ENCODE measurements around the gene ZNF579.
"Not testable (repeated sequence)": the region's sequence is repeated elsewhere in the genome, so short reads cannot be mapped to it uniquely, and the experiment has no call there.

Gene ZNF579

DNA sequence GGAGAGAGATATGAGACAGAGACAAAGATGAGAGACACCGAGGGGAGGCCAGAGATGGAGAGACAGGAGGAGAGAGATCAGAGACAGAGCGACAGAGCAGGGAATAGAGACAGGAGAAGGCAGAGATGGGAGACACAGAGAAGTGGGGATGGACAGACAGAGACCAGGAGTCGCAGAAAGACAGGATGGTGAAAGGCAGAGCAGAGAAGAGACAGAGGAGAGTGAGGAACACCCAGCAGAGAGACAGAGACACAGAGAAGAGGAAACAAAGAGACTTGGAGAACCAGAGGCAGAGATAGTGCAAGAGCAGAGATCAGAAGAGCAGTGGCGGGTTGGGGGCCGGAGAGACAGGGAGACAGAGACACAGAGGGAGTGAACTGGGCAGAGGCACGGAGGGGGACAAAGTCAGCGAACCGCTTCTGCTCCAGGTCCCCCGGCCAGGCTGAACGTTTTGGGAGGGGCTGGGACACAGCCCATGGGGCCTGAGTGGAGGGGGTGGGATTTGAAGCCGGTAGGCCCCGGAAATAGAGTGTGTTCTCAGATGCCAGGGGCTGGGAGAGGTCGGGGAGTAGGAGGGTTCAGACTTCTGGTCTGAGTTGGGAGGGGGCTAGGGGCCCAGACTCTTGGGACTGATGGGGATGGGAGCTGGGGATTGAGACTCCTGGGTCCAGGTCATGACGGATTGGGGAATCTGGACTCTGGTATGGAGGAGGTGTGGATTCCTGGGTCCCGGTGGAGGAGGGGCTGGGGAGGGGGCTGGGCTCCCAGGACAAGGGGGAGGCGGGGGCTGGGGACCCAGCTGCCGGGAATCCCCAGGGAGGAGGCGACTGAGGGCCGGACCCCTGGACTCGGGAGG lies 654 bp downstream of the ZNF579 start:
- peak overlapping the region; percentile 93 for H3K4me3 ChIP-seq (ENCODE audit: low read depth, low read length)
- no peak for DNase-seq (ENCODE audit: low read depth)

DNA sequence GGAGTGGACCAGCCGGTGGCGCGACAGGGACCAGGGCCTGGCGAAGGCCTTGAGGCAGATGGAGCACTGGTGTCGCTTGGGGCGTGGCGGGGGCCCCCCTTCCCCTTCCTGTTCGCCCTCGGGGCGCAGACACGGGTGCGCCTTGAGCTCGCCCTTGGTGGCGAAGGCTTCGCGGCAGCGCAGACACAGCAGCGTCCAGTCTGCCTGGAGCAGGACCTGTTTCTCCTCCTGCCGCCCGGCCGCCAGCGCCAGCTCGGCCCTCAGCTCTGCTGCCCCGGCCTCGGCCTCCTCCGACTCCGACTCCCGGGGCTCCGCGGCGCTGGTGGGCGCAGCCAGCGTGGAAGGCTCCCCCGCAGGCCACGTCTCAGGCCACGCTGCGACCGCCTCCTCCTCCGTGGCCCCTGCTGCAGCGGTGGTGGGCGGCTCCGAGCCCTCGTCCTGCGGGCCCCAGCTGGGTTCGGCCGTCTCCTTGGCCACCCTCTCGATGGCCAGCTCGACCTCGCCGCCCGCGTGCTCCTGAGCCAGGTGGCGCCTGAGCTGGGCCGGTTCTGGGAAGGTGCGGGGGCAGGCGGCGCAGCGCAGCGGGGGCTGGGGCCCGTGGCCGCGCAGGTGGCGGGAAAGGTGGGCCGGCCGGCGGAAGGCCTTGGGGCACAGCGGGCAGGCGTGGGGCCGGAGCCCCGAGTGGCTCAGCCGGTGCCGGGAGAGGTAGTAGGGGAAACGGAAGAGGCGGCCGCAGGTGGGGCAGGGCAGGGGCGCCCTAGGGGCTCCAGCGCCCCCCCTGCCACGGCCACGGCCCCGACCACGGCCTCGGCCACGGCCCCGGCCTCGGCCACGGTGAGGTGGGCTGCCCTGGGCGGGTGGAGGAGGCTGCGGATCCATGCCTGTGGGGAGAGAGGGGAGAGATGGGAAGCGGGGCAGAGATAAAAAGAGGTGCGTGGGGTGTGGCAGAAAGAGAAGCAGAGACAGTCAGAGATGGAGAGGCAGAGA lies 1.6 kb downstream of the ZNF579 start:
- H3K4me3 ChIP-seq (ENCODE audit: low read depth, low read length): peak overlapping the region; percentile 93
- DNase-seq (ENCODE audit: low read depth): no peak

DNA sequence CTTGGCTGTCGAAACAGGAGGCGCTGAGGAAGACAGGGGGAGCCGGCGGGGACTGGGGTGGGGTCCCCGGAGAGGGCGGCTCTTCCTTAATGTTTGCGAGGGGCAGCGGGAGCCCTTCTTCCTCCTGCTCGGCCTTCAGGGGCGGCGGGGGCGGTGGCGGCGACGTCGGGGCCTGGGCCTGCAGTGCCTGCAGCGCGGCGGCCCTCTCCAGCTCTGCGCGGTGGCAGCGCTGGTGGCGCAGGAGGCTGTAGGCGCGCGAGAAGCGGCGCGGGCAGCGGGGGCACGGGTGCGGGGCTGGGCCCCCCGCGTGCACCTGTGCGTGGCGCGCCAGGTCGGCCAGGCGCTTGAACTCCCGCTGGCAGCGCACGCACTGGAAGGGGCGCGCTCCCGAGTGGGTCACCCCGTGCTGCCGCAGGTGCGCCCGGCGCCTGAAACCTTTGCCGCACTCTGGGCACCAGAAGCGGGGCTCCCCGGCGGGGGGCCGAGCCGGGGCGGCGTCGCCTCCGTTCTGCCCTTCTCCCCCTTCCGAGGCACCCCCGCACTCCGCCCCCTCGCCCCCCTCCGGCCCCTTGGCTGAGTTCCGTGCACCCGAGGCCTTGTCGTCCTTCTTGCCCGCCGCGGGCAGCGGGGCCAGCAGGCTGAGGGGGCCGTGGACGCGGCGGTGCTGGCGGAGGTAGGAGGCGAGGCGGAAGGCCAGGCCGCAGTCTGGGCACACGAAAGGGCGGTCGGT lies 2.5 kb downstream of the ZNF579 start:
- DNase-seq (ENCODE audit: low read depth): no peak
- H3K4me3 ChIP-seq (ENCODE audit: low read depth, low read length): no peak overlapping the region

DNA sequence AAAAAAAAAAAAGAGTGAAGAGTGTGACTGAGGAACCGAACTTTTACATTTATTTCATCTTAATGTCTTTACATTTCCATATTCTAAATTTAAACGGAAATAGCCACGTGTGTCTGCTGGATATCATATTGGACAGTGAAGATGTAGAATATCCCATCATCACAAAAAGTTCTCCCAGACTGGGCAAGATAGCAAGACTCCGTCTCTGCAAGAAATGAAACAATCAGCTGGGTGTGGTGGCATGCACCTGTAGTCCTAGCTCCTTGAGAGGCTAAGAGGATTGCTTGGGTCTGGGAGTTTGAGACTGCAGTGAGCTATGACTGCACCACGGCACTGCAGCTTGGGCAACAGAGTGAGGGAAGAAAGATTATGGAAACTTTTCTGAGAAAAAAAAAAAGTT lies 3.9 kb downstream of the ZNF579 start:
- no peak overlapping the region for H3K4me3 ChIP-seq (ENCODE audit: low read depth, low read length)
- DNase-seq (ENCODE audit: low read depth): no peak

DNA sequence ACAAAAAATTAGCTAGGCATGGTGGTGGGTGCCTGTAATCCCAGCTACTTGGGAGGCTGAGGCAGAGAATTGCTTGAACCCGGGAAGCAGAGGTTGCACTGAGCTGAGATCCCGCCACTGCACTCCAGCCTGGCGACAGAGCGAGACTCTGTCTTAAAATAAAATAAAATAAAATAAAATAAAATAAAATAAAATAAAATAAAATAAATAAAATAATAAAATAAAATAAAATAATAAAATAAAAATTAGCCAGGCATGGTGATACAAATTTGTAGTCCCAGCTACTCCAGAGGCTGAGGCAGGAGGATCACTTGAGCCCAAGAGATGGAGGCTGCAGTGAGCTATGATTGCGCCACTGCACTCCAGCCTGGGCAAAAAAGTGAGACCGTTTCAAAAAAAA lies 6.7 kb downstream of the ZNF579 start:
- DNase-seq (ENCODE audit: low read depth); H3K4me3 ChIP-seq (ENCODE audit: low read depth, low read length): not testable (repeated sequence)

DNA sequence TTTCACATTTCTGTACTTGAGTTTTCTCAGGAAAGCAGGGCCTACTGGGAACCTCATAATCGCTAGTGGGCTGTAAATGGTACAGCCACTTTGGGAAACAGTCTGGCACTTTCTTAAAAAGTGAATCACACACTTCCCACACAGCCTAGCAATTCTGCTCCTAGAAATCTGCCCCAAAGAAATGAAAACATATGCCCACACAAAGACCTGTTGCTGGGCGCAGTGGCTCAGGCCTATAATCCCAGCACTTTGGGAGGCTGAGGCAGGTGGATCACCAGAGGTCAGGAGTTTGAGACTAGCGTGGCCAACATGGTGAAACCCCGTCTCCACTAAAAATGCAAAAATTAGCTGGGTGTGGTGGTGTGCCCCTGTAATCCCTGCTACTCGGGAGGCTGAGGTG lies 11.2 kb downstream of the ZNF579 start:
- H3K4me3 ChIP-seq (ENCODE audit: low read depth, low read length); DNase-seq (ENCODE audit: low read depth): not testable (repeated sequence)

DNA sequence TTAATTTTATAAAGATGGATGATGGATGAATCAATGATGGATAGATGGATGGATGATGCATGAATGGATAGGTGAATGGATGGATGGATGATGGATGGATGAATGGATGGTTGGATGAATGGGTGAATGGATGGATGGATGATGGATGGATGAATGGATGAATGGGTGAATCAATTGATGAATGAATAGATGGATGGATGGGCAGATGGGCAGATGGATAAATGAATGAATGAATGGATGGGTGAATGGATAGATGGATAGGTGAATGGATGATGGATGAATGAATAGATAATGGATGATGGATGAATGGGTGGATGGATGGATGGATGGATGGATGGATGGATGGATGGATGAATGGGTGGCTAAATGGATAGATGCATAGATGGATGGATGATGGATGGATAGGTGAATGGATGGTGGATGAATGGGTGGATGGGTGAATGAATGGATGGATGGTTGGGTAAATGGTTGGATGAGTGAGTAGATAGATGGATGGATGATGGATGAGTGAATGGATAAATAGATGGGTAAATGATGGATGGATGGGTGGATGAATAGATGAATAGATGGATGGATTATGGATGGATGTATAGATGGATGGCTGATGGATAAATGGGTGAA lies 12.8 kb downstream of the ZNF579 start:
- H3K4me3 ChIP-seq (ENCODE audit: low read depth, low read length): no peak overlapping the region
- DNase-seq (ENCODE audit: low read depth): no peak

DNA sequence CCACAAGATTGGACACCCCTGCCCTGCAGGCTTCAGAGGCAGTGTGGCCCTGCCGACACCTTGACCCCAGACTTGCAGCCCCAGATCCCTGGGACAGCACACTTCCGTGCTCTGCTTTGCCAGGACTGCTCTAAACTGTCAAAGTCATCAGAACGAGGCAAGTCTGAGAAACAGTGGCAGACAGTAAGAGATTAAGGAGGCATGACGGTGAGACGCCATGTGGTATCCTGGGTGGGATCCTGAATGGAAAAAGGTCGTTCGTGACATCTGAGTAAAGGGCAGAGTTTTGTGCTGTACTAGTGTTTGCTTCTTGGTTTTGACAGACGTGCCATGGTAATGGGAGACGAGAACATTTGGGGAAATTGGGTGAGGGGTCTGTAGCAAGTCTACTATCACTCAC lies 13.8 kb downstream of the ZNF579 start:
- no peak for DNase-seq (ENCODE audit: low read depth)
- H3K4me3 ChIP-seq (ENCODE audit: low read depth, low read length): no peak overlapping the region

DNA sequence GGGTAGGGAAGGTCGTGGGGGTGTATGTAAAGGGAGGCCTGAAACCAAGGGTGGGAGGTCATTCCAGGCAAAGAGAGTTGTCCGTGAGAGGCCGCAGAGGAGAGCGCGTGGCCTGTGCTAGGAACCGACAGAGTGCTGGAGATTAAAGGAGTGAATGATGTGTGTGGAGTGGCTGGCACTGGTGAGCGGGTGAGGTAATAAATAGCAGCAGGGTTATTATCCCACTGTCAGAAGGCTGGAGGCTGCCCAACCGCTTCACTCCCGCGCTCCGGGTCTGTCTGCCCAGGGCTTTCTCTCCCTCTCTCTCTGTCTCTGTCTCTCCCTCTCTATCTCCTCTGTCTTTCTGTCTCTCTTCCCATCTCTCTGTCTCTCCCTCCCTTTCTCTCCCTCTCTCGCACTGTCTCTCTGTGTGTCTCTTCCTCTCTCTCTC lies 17.4 kb downstream of the ZNF579 start:
- no peak for DNase-seq (ENCODE audit: low read depth)
- no peak overlapping the region for H3K4me3 ChIP-seq (ENCODE audit: low read depth, low read length)

DNA sequence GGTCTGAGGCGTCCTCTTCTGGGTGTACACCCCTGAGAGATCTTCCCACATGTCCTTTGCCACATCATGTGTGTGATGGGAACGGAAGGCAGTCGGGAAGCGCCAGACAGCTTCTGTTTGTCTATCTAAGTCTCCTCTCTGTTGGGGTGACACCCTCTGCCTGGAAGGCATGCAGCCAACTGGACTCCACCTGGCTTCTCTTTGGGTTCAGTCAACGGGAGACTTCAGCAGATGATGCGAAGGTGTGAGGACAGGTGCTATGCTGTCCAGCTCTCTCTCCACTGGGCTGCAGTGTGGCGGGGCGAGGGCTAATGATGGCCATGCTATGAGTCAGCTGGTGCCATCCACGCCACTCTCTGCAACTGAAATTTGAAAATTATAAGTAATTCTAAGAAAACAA lies 21.0 kb downstream of the ZNF579 start:
- H3K4me3 ChIP-seq (ENCODE audit: low read depth, low read length): no peak overlapping the region
- DNase-seq (ENCODE audit: low read depth): no peak

DNA sequence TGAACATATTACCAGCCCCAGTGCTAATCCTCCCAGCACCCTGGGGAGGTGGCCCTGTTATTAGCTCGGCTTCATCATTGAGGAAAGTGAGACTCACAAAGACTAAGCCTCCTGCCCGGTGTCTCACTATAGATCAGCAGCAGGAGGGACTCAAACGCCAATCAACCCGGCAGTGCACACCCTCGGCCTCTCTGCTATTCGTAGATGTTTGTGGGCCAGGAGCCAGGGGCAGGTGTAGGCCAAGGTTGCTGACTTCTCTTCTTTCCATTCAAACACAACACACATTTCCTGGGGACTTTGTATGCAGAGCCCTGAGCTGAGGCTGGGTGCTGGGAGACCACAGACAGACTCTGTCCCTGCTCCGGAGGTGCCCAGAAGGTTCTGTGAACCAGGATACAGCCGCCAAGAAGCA lies 25.9 kb downstream of the ZNF579 start:
- DNase-seq (ENCODE audit: low read depth): no peak
- no peak overlapping the region for H3K4me3 ChIP-seq (ENCODE audit: low read depth, low read length)

DNA sequence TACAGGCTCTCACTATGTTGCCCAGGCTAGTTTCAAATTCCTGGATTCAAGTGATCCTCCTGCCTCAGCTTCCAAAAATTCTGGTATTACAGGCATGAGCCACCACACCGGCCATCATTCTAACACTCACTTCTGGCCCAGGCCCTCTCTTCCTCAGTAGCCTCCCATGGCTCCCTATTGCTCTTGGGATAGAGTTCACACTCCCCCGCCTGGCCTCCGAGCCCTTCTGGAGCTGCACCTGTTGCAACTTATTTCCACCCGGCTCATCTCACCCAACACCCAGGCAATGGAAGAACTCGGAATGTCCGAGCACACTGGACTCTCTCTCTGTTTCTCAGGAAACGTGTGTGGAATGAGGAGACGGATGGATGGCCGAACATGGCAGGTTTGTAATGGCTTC lies 26.3 kb downstream of the ZNF579 start:
- H3K4me3 ChIP-seq (ENCODE audit: low read depth, low read length): no peak overlapping the region
- no peak for DNase-seq (ENCODE audit: low read depth)

DNA sequence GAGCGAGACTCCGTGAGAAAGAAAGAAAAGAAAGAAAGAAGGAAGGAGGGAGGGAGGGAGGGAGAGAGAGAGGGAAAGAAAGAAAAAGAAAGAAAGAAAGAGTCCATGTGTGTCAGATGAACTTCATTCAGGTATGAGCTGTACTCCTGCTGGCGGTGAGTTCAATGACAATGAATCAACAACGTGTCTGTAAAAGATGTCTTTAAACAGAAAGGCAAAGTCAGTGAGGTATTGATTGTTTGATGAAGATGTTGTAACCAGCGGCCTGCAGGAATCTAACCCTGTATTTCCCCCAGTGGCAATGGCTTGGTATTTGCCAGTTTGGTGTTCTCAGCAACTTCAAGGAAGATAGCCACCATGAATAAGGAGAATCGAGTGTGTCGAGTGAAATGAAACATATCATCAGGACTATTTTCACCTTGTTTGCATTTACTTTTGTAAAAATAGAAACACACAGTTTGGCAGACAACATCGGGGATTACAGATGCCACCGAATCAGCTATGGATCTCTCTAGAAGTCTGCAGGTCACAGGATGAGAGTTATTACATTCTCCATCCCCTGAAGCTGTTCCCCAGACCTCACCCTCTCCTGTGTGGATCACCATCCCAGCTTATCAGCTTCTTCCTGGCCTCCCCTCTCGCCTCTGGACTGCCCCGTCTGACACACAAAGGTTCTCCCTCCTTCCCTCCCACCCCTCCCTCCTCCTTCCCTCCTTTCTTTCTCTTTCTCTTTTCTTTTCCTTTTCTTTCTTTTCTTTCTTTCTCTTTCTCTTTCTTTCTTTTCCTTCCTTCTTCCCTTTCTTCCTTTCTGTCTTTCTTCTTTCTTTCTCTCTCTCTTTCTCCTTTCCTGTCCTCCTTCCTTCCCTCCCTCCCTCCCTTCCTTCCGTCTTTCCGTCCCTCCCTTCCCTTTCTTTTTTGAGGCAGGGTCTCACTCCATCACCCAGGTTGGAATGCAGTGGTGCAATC lies 27.1 kb downstream of the ZNF579 start:
- no peak for DNase-seq (ENCODE audit: low read depth)
- H3K4me3 ChIP-seq (ENCODE audit: low read depth, low read length): no peak overlapping the region

DNA sequence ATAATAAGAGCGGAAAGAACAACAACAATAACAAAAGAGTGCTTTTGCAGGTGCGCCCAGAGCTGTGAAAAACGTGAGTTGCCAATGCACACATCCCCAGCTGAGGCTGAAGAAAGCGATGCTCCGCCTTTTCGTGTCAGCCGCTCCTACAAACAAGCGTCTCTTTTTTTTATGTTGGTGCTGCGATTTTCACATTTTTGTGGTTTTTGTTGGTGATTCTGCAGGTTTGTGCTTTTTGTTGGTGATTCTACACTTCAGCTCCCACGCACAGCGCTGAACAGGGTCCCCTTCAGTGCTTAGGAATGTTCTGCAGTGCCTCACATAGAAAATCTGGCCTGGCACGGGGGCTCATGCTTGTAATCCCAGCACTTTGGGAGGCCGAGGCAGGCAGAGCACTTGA lies 28.0 kb downstream of the ZNF579 start:
- DNase-seq (ENCODE audit: low read depth): peak; percentile 83

DNA sequence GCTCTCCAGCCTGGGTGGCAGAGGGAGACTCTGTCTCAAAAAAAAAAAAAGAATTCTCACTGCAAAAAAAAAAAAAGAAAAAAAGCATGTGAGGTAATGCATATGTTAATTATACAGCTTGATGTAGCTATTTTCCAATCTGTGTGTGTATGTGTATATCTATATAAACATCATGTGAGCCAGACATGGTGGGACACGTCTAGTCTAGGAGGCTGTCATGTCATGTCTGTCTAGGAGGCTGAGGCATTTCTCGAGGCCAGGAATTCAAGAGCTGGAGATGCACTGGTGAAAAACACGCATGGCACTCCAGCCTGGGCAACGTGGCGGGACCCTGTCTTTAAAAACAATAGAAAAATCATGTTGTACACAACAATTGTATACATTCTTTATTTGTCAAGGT lies 28.4 kb downstream of the ZNF579 start:
- no peak for DNase-seq (ENCODE audit: low read depth)
- no peak overlapping the region for H3K4me3 ChIP-seq (ENCODE audit: low read depth, low read length)

More for the DNA sequence above, 28.0 kb downstream of the ZNF579 start:
- H3K4me3 ChIP-seq (ENCODE audit: low read depth, low read length): no peak overlapping the region

DNA sequence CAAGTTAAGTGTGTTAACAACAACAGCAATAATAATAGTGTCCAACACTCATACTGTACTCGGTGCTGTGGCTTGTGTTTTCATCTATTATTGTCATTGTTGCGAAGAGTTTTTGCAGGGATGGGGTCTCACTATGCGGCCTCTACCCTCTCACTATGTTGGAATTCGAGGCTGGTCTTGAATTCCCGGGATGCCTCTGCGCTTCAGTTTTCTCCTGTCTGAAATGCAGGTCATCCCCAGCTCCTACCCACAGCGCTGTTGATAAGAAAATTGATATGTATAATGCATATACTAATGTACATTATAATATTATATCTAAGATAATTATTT lies 30.4 kb downstream of the ZNF579 start:
- DNase-seq (ENCODE audit: low read depth): no peak
- no peak overlapping the region for H3K4me3 ChIP-seq (ENCODE audit: low read depth, low read length)

DNA sequence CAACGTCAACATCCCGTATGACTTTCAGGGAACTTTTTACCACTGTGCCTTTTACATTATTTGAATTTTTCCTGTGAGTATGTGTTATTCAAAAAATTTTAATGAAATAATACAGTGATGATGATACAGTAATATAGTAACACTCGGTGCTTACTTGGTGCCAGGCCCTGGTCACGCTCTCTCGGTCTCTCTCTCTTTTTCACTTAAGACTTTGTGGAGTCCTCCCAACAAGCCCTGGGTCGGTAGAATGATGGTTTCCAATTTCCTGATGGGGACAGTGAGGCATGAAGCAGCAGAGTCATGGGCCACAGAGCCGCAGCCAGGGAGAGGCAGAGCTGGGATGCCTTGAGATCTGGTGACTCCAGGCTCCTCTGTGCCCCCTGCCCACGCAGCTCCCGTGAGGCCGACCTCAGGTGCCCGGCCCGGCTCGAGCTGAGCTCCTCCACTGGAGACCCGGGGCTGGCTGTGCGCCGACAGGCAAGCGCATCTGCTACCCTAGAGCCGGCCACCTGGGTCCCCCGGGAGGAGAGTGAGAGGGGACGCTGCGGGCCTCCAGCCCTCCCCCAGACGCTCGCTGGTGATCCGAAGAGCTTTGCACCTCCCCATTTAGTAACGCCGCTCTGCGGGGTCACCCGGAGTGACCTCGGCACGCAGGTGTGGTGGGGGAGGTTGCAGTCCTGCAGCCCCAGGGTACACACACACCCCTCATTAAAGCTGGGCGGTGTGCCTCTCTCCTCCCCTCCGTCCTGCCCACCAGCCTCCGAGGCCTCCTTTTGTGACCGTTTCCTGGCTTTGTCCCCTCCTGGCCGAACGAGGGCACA lies 30.9 kb downstream of the ZNF579 start:
- peak; percentile 34 for DNase-seq (ENCODE audit: low read depth)
- H3K4me3 ChIP-seq (ENCODE audit: low read depth, low read length): peak overlapping the region; percentile 18
